ENCODE measurements around the gene PPP6C. TPM values are rescaled to one million over a fixed set of nuclear protein-coding genes. Genes with fewer than 3 reads are reported as not detected.
A peak's percentile ranks its signal among the peaks of the same experiment; 100 is the strongest.

PPP6C gene
- total and polyA plus RNA-seq, 2 of the 13 experiments (the other 11 are each of a cell fraction or from before 2014, with no cell fraction given) = 18.5 to 20.9 TPM

GRCh38 chr9:125200216-125201047, 10.8 kb upstream of the PPP6C start, which contains the start of gene RABEPK (continued):
- peak; percentile 91 for TF ChIP-seq ARID4A (CRISPR knock-in tag; IDR thresholded peaks at IDR 0.05; ENCODE audit: borderline replicate concordance)
- TF ChIP-seq ETV6 (CRISPR knock-in tag; conservative IDR thresholded peaks at IDR 0.05) = peak; percentile 33; the same call in 1 of the 2 replicates
- TF ChIP-seq TAF15 (IDR thresholded peaks at IDR 0.05; ENCODE audit: low read depth, low read length, poor library complexity, severe bottlenecking) = peak; percentile 70
- TF ChIP-seq ZNF451 (CRISPR knock-in tag; IDR thresholded peaks at IDR 0.05) = 0 out of 2 replicates have a peak, but pooled peaks have one; percentile 75
- TF ChIP-seq RBFOX2 (IDR thresholded peaks at IDR 0.05; ENCODE audit: low read depth, low read length) = peak; percentile 93
- TF ChIP-seq SAP130 (CRISPR knock-in tag; IDR thresholded peaks at IDR 0.05; ENCODE audit: low read depth) = peak; percentile 88
- TF ChIP-seq RAD21 (CRISPR knock-in tag; IDR thresholded peaks at IDR 0.05) = peak; percentile 45; the same call in 1 of the 2 replicates
- TF ChIP-seq NR2F6 (IDR thresholded peaks at IDR 0.05) = no peak
- TF ChIP-seq NR2F6 (CRISPR knock-in tag; IDR thresholded peaks at IDR 0.05) = 0 out of 2 replicates have a peak, but pooled peaks have one; percentile 4
- TF ChIP-seq ZNF589 (CRISPR knock-in tag; conservative IDR thresholded peaks at IDR 0.05) = 0 out of 2 replicates have a peak, but pooled peaks have one; percentile 64
- TF ChIP-seq KDM5A (IDR thresholded peaks at IDR 0.05; ENCODE audit: borderline replicate concordance, low read length) = peak; percentile 59
- 0 out of 2 replicates have a peak, but pooled peaks have one; percentile 35 for TF ChIP-seq ZNF180 (CRISPR knock-in tag; IDR thresholded peaks at IDR 0.05; ENCODE audit: borderline replicate concordance, low read depth)
- no peak for TF ChIP-seq SP1 (IDR thresholded peaks at IDR 0.05)
- TF ChIP-seq SP1 (CRISPR knock-in tag; IDR thresholded peaks at IDR 0.05) = peak; percentile 79
- no peak for TF ChIP-seq MYNN (CRISPR knock-in tag; IDR thresholded peaks at IDR 0.05; ENCODE audit: low read depth)
- no peak for TF ChIP-seq DDIT3 (CRISPR knock-in tag; IDR thresholded peaks at IDR 0.05)
- TF ChIP-seq KDM5B (CRISPR knock-in tag; IDR thresholded peaks at IDR 0.05; ENCODE audit: borderline replicate concordance) = peak; percentile 68
- no peak for TF ChIP-seq FOXP4 (CRISPR knock-in tag; IDR thresholded peaks at IDR 0.05)
- TF ChIP-seq MYC (CRISPR knock-in tag; IDR thresholded peaks at IDR 0.05; ENCODE audit: borderline replicate concordance) = peak; percentile 93
- 0 out of 2 replicates have a peak, but pooled peaks have one; percentile 59 for TF ChIP-seq ZNF260 (CRISPR knock-in tag; IDR thresholded peaks at IDR 0.05; ENCODE audit: borderline replicate concordance, low read depth)
- peak in 1 of 2 experiments; percentile 39; a peak in 1 of 4 replicates for TF ChIP-seq KLF16 (CRISPR knock-in tag; IDR thresholded peaks at IDR 0.05)
- TF ChIP-seq ZNF160 (CRISPR knock-in tag; IDR thresholded peaks at IDR 0.05) = no peak
- TF ChIP-seq HNRNPH1 (optimal IDR thresholded peaks at IDR 0.05; ENCODE audit: low read depth, low read length) = peak; percentile 96
- 0 out of 2 replicates have a peak, but pooled peaks have one; percentile 15 for TF ChIP-seq ZNF296 (CRISPR knock-in tag; conservative IDR thresholded peaks at IDR 0.05)
